H9 (cell line): Measurements from ENCODE around the gene RANBP9. TPM values are rescaled to one million over a fixed set of nuclear protein-coding genes. Genes with fewer than 3 reads are reported as not detected.

ENCODE experiments used
- DNase-seq: peaks from one replicate; pipeline ENCODE4 v3.0.0-alpha.2; 2017
- H2AFZ ChIP-seq: one replicate; pipeline ENCODE4 v1.6.1; 2013; ENCODE audit warnings: mild to moderate bottlenecking, low read length, control low read depth, moderate library complexity
- H2AK5ac ChIP-seq: 2 replicates; pipeline ENCODE4 v1.6.1; 2013; ENCODE audit warnings: low read length, control low read depth, mixed read lengths; ENCODE audit not compliant: insufficient read length
- H2BK120ac ChIP-seq: one replicate; pipeline ENCODE4 v1.6.1; 2013; ENCODE audit warnings: low read depth, mild to moderate bottlenecking, low read length, control low read depth, inconsistent platforms; ENCODE audit not compliant: poor library complexity, severe bottlenecking
- H2BK12ac ChIP-seq: 2 replicates; pipeline ENCODE4 v1.6.1; 2013; ENCODE audit warnings: low read length, control low read depth, mixed read lengths, low read depth; ENCODE audit not compliant: insufficient read length
- H2BK15ac ChIP-seq: 2 replicates; pipeline ENCODE4 v1.6.1; 2013; ENCODE audit warnings: low read depth, low read length, control low read depth
- H2BK20ac ChIP-seq: one replicate; pipeline ENCODE4 v1.6.1; 2013; ENCODE audit warnings: low read depth, mild to moderate bottlenecking, low read length, control low read depth, inconsistent platforms; ENCODE audit not compliant: poor library complexity, severe bottlenecking
- H2BK5ac ChIP-seq: 2 replicates; pipeline ENCODE4 v1.6.1; 2013; ENCODE audit warnings: low read length, control low read depth, mixed read lengths; ENCODE audit not compliant: insufficient read length
- H3K14ac ChIP-seq: 2 replicates; pipeline ENCODE4 v1.6.1; 2013; ENCODE audit warnings: low read length, control low read depth; ENCODE audit not compliant: insufficient read depth
- H3K18ac ChIP-seq: 2 replicates; pipeline ENCODE4 v1.6.1; 2013; ENCODE audit warnings: low read depth, mild to moderate bottlenecking, mixed read lengths, low read length, control low read depth; ENCODE audit not compliant: insufficient read length
- H3K23ac ChIP-seq: 2 replicates; pipeline ENCODE4 v1.6.1; 2013; ENCODE audit warnings: low read length, control low read depth, mixed read lengths, low read depth; ENCODE audit not compliant: insufficient read length
- H3K23me2 ChIP-seq: 2 replicates; pipeline ENCODE4 v1.6.1; 2013; ENCODE audit warnings: low read depth, mild to moderate bottlenecking, mixed read lengths, low read length, control low read depth; ENCODE audit not compliant: insufficient read length, poor library complexity, severe bottlenecking
- H3K27ac ChIP-seq: 2 replicates; pipeline ENCODE4 v1.5.1; 2013; ENCODE audit warnings: low read length, control low read depth, mixed read lengths, low read depth; ENCODE audit not compliant: insufficient read length
- H3K27me3 ChIP-seq: 2 replicates; pipeline ENCODE4 v1.6.1; 2013; ENCODE audit warnings: low read length, control low read depth, inconsistent platforms; ENCODE audit not compliant: insufficient read depth
- H3K4ac ChIP-seq: 2 replicates; pipeline ENCODE4 v1.6.1; 2013; ENCODE audit warnings: low read depth, mild to moderate bottlenecking, control low read depth, inconsistent platforms, low read length, moderate library complexity
- H3K4me1 ChIP-seq: 2 replicates; pipeline ENCODE4 v1.6.1; 2013; ENCODE audit warnings: low read length, control low read depth, inconsistent platforms; ENCODE audit not compliant: insufficient read depth
- H3K4me2 ChIP-seq: 2 replicates; pipeline ENCODE4 v1.6.1; 2013; ENCODE audit warnings: low read length, control low read depth, mixed read lengths; ENCODE audit not compliant: insufficient read length, insufficient read depth
- H3K56ac ChIP-seq: 2 replicates; pipeline ENCODE4 v1.6.1; 2013; ENCODE audit warnings: low read depth, mild to moderate bottlenecking, mixed read lengths, low read length, control low read depth; ENCODE audit not compliant: insufficient read length
- H3K79me1 ChIP-seq: 2 replicates; pipeline ENCODE4 v1.6.1; 2013; ENCODE audit warnings: low read depth, mild to moderate bottlenecking, moderate library complexity, low read length, control low read depth, inconsistent platforms; ENCODE audit not compliant: insufficient read depth, poor library complexity, severe bottlenecking
- H3K79me2 ChIP-seq: 2 replicates; pipeline ENCODE4 v1.6.1; 2013; ENCODE audit warnings: low read length, control low read depth, inconsistent platforms; ENCODE audit not compliant: insufficient read depth
- H3K9ac ChIP-seq: 2 replicates; pipeline ENCODE4 v1.6.1; 2013; ENCODE audit warnings: low read length, control low read depth, mixed read lengths; ENCODE audit not compliant: insufficient read length; ENCODE audit errors: extremely low read depth
- H3K9me3 ChIP-seq: one replicate; pipeline ENCODE4 v1.6.1; 2013; ENCODE audit warnings: low read depth, low read length, inconsistent platforms; ENCODE audit not compliant: control insufficient read depth
- H3T11ph ChIP-seq: one replicate; pipeline ENCODE4 v1.6.1; 2013; ENCODE audit warnings: mild to moderate bottlenecking, low read length, control low read depth, inconsistent platforms
- H4K20me1 ChIP-seq: one replicate; pipeline ENCODE4 v1.6.1; 2013; ENCODE audit not compliant: control insufficient read depth, insufficient read length, insufficient read depth
- H4K5ac ChIP-seq: 2 replicates; pipeline ENCODE4 v1.6.1; 2013; ENCODE audit warnings: low read depth, mild to moderate bottlenecking, mixed read lengths, low read length, control low read depth; ENCODE audit not compliant: insufficient read length
- H4K8ac ChIP-seq: replicated peaks from 2 replicates; pipeline ENCODE4 v1.6.1; 2013; ENCODE audit warnings: low read length, control low read depth, mixed read lengths, low read depth; ENCODE audit not compliant: insufficient read length
- H4K91ac ChIP-seq: 2 replicates; pipeline ENCODE4 v1.6.1; 2013; ENCODE audit warnings: low read depth, mild to moderate bottlenecking, moderate library complexity, mixed read lengths, low read length, control low read depth; ENCODE audit not compliant: insufficient read length
- H3K27ac Mint-ChIP-seq, 3 experiments: 2 replicates in 2 of 3; 3 replicates in 1 of 3; pipeline ENCODE4 v1.8.0; 2020 to 2021; ENCODE audit warnings: mixed read lengths in 3 of 3, mild to moderate bottlenecking in 1 of 3, moderate library complexity in 1 of 3
- H3K27me3 Mint-ChIP-seq: 2 replicates; pipeline ENCODE4 v1.8.0; 2021; ENCODE audit warnings: low read depth, mild to moderate bottlenecking, moderate library complexity, mixed read lengths
- H3K36me3 Mint-ChIP-seq, 3 experiments: 2 replicates in 2 of 3; 3 replicates in 1 of 3; pipeline ENCODE4 v1.8.0; 2020 to 2021; ENCODE audit warnings: low read depth in 3 of 3, mixed read lengths in 3 of 3; ENCODE audit not compliant: insufficient read depth in 1 of 3
- H3K4me1 Mint-ChIP-seq, 2 experiments: 2 replicates each; pipeline ENCODE4 v1.8.0; 2020; ENCODE audit warnings: mixed read lengths in 2 of 2
- H3K4me3 Mint-ChIP-seq, 2 experiments: 2 replicates in 1 of 2; 3 replicates in 1 of 2; pipeline ENCODE4 v1.8.0; 2020 to 2021; ENCODE audit warnings: mild to moderate bottlenecking in 2 of 2, mixed read lengths in 2 of 2, moderate library complexity in 1 of 2
- H3K9me3 Mint-ChIP-seq, 2 experiments: 2 replicates in 1 of 2; 3 replicates in 1 of 2; pipeline ENCODE4 v1.8.0; 2020; ENCODE audit warnings: mild to moderate bottlenecking in 2 of 2, mixed read lengths in 2 of 2, moderate library complexity in 1 of 2
- CTCF ChIP-seq: fragments of 200-600 bp; sonication (generic); conservative IDR thresholded peaks from 3 replicates; pipeline ENCODE4 v1.8.0; 2021; ENCODE audit warnings: antibody characterized with exemption, mild to moderate bottlenecking
- WGBS: extraction: QIAGEN DNeasy Blood & Tissue Kit; methylation state at CpG from one replicate; pipeline ENCODE4 v1.1.7; 2013; ENCODE audit warnings: missing lambda C conversion rate, low lambda C conversion rate, mixed read lengths; ENCODE audit not compliant: insufficient read length; ENCODE audit errors: extremely low coverage; 5-methylcytosine and 5-hydroxymethylcytosine counted together
- total RNA-seq: library from RNA; stranded (reverse); gene quantifications from 2 replicates; pipeline ENCODE4 v1.2.1, GENCODE V29; 2021

RANBP9 gene
- total RNA-seq, 1 experiment from 2014 or later, result 37.2 TPM

- no peak overlapping the region for H3K4me2 ChIP-seq
- no peak overlapping the region for H4K8ac ChIP-seq
- H3K4ac ChIP-seq, result no peak overlapping the region
- H4K91ac ChIP-seq, result no peak overlapping the region
- no peak overlapping the region for H3K27ac ChIP-seq
- H2AFZ ChIP-seq, result no peak overlapping the region
- Mint-ChIP-seq H3K9me3 (peaks cover 11 to 22% of the 10 kb centered on the region in 2 experiments), H3K36me3 (peaks cover 6 to 16% (median 9%) of the 10 kb centered on the region in 3 experiments), H3K4me3 (no peak overlapping the region), H3K27me3 (peaks cover 1% of the 10 kb centered on the region), H3K4me1 (peaks cover 6 to 7% of the 10 kb centered on the region in 2 experiments), H3K27ac (no peak overlapping the region)
- H4K20me1 ChIP-seq, result no peaks in the 10 kb centered on the region
- DNase-seq, result no peak
- no CpG with 5 or more reads among the region's 22 CpGs for WGBS
- H3K56ac ChIP-seq, result no peak overlapping the region
- no peak overlapping the region for H3T11ph ChIP-seq
- no peak overlapping the region for H2BK12ac ChIP-seq
- no peak overlapping the region for H2BK5ac ChIP-seq
- no peaks in the 10 kb centered on the region for H3K23me2 ChIP-seq
- no peaks in the 10 kb centered on the region for H3K79me2 ChIP-seq
- no peak for TF ChIP-seq CTCF
- no peak overlapping the region for H4K5ac ChIP-seq
- no peak overlapping the region for H2BK120ac ChIP-seq
- H3K14ac ChIP-seq, result no peak overlapping the region
- no peak overlapping the region for H2BK15ac ChIP-seq
- H2AK5ac ChIP-seq, result no peak overlapping the region
- no peak overlapping the region for H2BK20ac ChIP-seq
- no peaks in the 10 kb centered on the region for H3K27me3 ChIP-seq
- H3K9me3 ChIP-seq, result no peaks in the 10 kb centered on the region
- no peak overlapping the region for H3K9ac ChIP-seq
- H3K4me1 ChIP-seq, result no peaks in the 10 kb centered on the region
- no peak overlapping the region for H3K23ac ChIP-seq
- no peak overlapping the region for H3K18ac ChIP-seq
- H3K79me1 ChIP-seq, result no peaks in the 10 kb centered on the region
Measured at GRCh38 chr6:13716955-13717295, 5.3 kb upstream of the RANBP9 start.
